IPS DF 6.9 (cell line): Measurements from ENCODE around the gene PLCL1.

Experiments
- DNase-seq: peaks from one replicate; pipeline ENCODE4 v3.0.0-alpha.2; 2013; ENCODE audit warnings: low read depth, low spot score
- H3K27ac ChIP-seq: one replicate; pipeline ENCODE4 v1.5.1; 2013; ENCODE audit warnings: low read length, control low read depth
- H3K27me3 ChIP-seq: 2 replicates; pipeline ENCODE4 v1.6.1; 2013; ENCODE audit warnings: mild to moderate bottlenecking, low read length; ENCODE audit not compliant: control insufficient read depth, insufficient read depth
- H3K36me3 ChIP-seq: 2 replicates; pipeline ENCODE4 v1.6.1; 2013; ENCODE audit warnings: low read length; ENCODE audit not compliant: control insufficient read depth, insufficient read depth
- H3K4me1 ChIP-seq: 2 replicates; pipeline ENCODE4 v1.6.1; 2013; ENCODE audit warnings: low read length; ENCODE audit not compliant: control insufficient read depth, insufficient read depth
- H3K4me3 ChIP-seq: 2 replicates; pipeline ENCODE4 v1.5.1; 2013; ENCODE audit warnings: mild to moderate bottlenecking, low read length
- H3K9me3 ChIP-seq: 2 replicates; pipeline ENCODE4 v1.6.1; 2013; ENCODE audit warnings: low read length, inconsistent platforms; ENCODE audit not compliant: control insufficient read depth, insufficient read depth
- WGBS: extraction: QIAGEN DNeasy Blood & Tissue Kit; methylation state at CpG from one replicate; pipeline ENCODE4 v1.1.7; 2013; ENCODE audit warnings: mixed read lengths, missing lambda C conversion rate; ENCODE audit not compliant: insufficient read length, insufficient coverage; 5-methylcytosine and 5-hydroxymethylcytosine counted together

PLCL1 gene

GRCh38 chr2:197992482-197993133 is 188.2 kb downstream of the PLCL1 start:
- no peaks in the 10 kb centered on the region for H3K9me3 ChIP-seq
- no CpG with 5 or more reads among the region's 4 CpGs for WGBS
- no peak overlapping the region for H3K27ac ChIP-seq
- no peak overlapping the region for H3K4me3 ChIP-seq
- H3K27me3 ChIP-seq = no peaks in the 10 kb centered on the region
- no peaks in the 10 kb centered on the region for H3K36me3 ChIP-seq
- DNase-seq = no peak
- no peaks in the 10 kb centered on the region for H3K4me1 ChIP-seq

GRCh38 chr2:197993363-197993762 is 189.0 kb downstream of the PLCL1 start:
- H3K27ac ChIP-seq = no peak overlapping the region
- no peak for DNase-seq
- H3K27me3 ChIP-seq = no peaks in the 10 kb centered on the region
- no peaks in the 10 kb centered on the region for H3K36me3 ChIP-seq
- no peaks in the 10 kb centered on the region for H3K9me3 ChIP-seq
- H3K4me1 ChIP-seq = no peaks in the 10 kb centered on the region
- no peak overlapping the region for H3K4me3 ChIP-seq

- no CpG with 5 or more reads among the region's 2 CpGs for WGBS
- no peak for DNase-seq
- H3K36me3 ChIP-seq = no peaks in the 10 kb centered on the region
- no peaks in the 10 kb centered on the region for H3K9me3 ChIP-seq
- H3K4me3 ChIP-seq = no peak overlapping the region
- H3K27ac ChIP-seq = no peak overlapping the region
- no peaks in the 10 kb centered on the region for H3K27me3 ChIP-seq
- no peaks in the 10 kb centered on the region for H3K4me1 ChIP-seq
These were observed 189.4 kb downstream of the PLCL1 start for GRCh38 chr2:197993830-197994229.

- no peak overlapping the region for H3K27ac ChIP-seq
- no peak overlapping the region for H3K4me3 ChIP-seq
- no peaks in the 10 kb centered on the region for H3K36me3 ChIP-seq
- WGBS = no CpG with 5 or more reads among the region's 1 CpG
- no peaks in the 10 kb centered on the region for H3K27me3 ChIP-seq
- no peaks in the 10 kb centered on the region for H3K9me3 ChIP-seq
- DNase-seq = no peak
- no peaks in the 10 kb centered on the region for H3K4me1 ChIP-seq
These were observed 190.4 kb downstream of the PLCL1 start for GRCh38 chr2:197994751-197995150.

GRCh38 chr2:197996583-197996982 is 192.2 kb downstream of the PLCL1 start:
- H3K27ac ChIP-seq = no peak overlapping the region
- no CpG with 5 or more reads among the region's 2 CpGs for WGBS
- no peaks in the 10 kb centered on the region for H3K27me3 ChIP-seq
- no peaks in the 10 kb centered on the region for H3K36me3 ChIP-seq
- H3K4me1 ChIP-seq = no peaks in the 10 kb centered on the region
- DNase-seq = no peak
- no peak overlapping the region for H3K4me3 ChIP-seq
- H3K9me3 ChIP-seq = no peaks in the 10 kb centered on the region

- Histone ChIP-seq H3K27me3 (no peaks in the 10 kb centered on the region), H3K27ac (no peak overlapping the region), H3K9me3 (no peaks in the 10 kb centered on the region), H3K36me3 (no peaks in the 10 kb centered on the region), H3K4me3 (no peak overlapping the region), H3K4me1 (no peaks in the 10 kb centered on the region)
- no peak for DNase-seq
- no CpG with 5 or more reads among the region's 7 CpGs for WGBS
These were observed 192.7 kb downstream of the PLCL1 start for GRCh38 chr2:197997083-197997541.

- Histone ChIP-seq H3K27me3 (no peaks in the 10 kb centered on the region), H3K36me3 (no peaks in the 10 kb centered on the region), H3K27ac (no peak overlapping the region), H3K4me1 (no peaks in the 10 kb centered on the region), H3K4me3 (no peak overlapping the region), H3K9me3 (no peaks in the 10 kb centered on the region)
- DNase-seq = no peak
- WGBS = no CpG with 5 or more reads among the region's 3 CpGs
These were observed 194.3 kb downstream of the PLCL1 start for GRCh38 chr2:197998702-197999101.

- WGBS = no CpG with 5 or more reads among the region's 1 CpG
- no peaks in the 10 kb centered on the region for H3K9me3 ChIP-seq
- DNase-seq = no peak
- H3K27me3 ChIP-seq = no peaks in the 10 kb centered on the region
- H3K4me1 ChIP-seq = no peaks in the 10 kb centered on the region
- H3K4me3 ChIP-seq = no peak overlapping the region
- H3K27ac ChIP-seq = no peak overlapping the region
- no peaks in the 10 kb centered on the region for H3K36me3 ChIP-seq
These were observed 196.0 kb downstream of the PLCL1 start for GRCh38 chr2:198000417-198000816.

GRCh38 chr2:198004173-198004572 is 199.8 kb downstream of the PLCL1 start:
- no peak overlapping the region for H3K4me3 ChIP-seq
- DNase-seq = no peak
- H3K27ac ChIP-seq = no peak overlapping the region
- no peaks in the 10 kb centered on the region for H3K4me1 ChIP-seq
- no peaks in the 10 kb centered on the region for H3K36me3 ChIP-seq
- no CpG with 5 or more reads among the region's 1 CpG for WGBS
- H3K9me3 ChIP-seq = no peaks in the 10 kb centered on the region
- H3K27me3 ChIP-seq = no peaks in the 10 kb centered on the region

- Histone ChIP-seq H3K27me3 (no peaks in the 10 kb centered on the region), H3K27ac (no peak overlapping the region), H3K4me3 (no peak overlapping the region), H3K9me3 (no peaks in the 10 kb centered on the region), H3K36me3 (no peaks in the 10 kb centered on the region), H3K4me1 (no peaks in the 10 kb centered on the region)
- WGBS = no CpG with 5 or more reads among the region's 12 CpGs
- no peak for DNase-seq
These were observed 200.8 kb downstream of the PLCL1 start for GRCh38 chr2:198004921-198005829.
